HepG2 (cell line): Measurements from ENCODE around the gene ZBTB22. TPM values are rescaled to one million over a fixed set of nuclear protein-coding genes. Genes with fewer than 3 reads are reported as not detected.

ENCODE experiments used
- AHR ChIP-seq: IDR thresholded peaks from 2 replicates; pipeline ENCODE4 v1.6.1; 2018; ENCODE audit warnings: missing genetic modification reagents, missing compliant biosample characterization
- BATF2 ChIP-seq: sonication (generic); formaldehyde crosslinking; IDR thresholded peaks from 2 replicates; pipeline ENCODE4 v1.8.0; 2022; ENCODE audit warnings: mild to moderate bottlenecking, missing genetic modification reagents, moderate library complexity
- CENPX ChIP-seq: sonication (generic); formaldehyde crosslinking; IDR thresholded peaks from 2 replicates; pipeline ENCODE4 v1.9.0; 2021; ENCODE audit warnings: mild to moderate bottlenecking, missing genetic modification reagents, moderate library complexity
- ERF ChIP-seq: IDR thresholded peaks from 2 replicates; pipeline ENCODE4 v1.6.1; 2018; ENCODE audit warnings: missing biosample characterization, missing genetic modification reagents
- GFI1 ChIP-seq: sonication (generic); formaldehyde crosslinking; IDR thresholded peaks from 2 replicates; pipeline ENCODE4 v1.5.0; 2020; ENCODE audit warnings: missing genetic modification reagents, mild to moderate bottlenecking, borderline replicate concordance
- GTF2F1 ChIP-seq: fragments of 150-350 bp; IDR thresholded peaks from 2 replicates; pipeline ENCODE4 v1.6.1; 2014; ENCODE audit warnings: low read length
- HES4 ChIP-seq: sonication (generic); formaldehyde crosslinking; IDR thresholded peaks from 2 replicates; pipeline ENCODE4 v1.9.0; 2021; ENCODE audit warnings: mild to moderate bottlenecking, missing genetic modification reagents, borderline replicate concordance
- HNF4G ChIP-seq, 2 experiments: sonication (generic) in 1 of 2; formaldehyde crosslinking in 1 of 2; IDR thresholded peaks; 2 replicates each; pipeline versions ENCODE4 v1.4.0 to v1.6.1; 2011 to 2020; ENCODE audit warnings: borderline replicate concordance in 2 of 2, low read depth in 2 of 2, mild to moderate bottlenecking in 2 of 2, low read length in 1 of 2, missing genetic modification reagents in 1 of 2, moderate library complexity in 1 of 2
- IRF9 ChIP-seq: sonication (generic); formaldehyde crosslinking; IDR thresholded peaks from 2 replicates; pipeline ENCODE4 v1.8.0; 2022; ENCODE audit warnings: missing genetic modification reagents, mild to moderate bottlenecking, borderline replicate concordance
- MBNL3 ChIP-seq: fragments of 250-450 bp; sonication (Bioruptor Pico); conservative IDR thresholded peaks from 2 replicates; pipeline ENCODE4 v1.8.0; 2022; ENCODE audit warnings: mild to moderate bottlenecking, inconsistent platforms
- NFIB ChIP-seq: sonication (generic); formaldehyde crosslinking; IDR thresholded peaks from 2 replicates; pipeline ENCODE4 v1.9.0; 2021; ENCODE audit warnings: missing genetic modification reagents, mild to moderate bottlenecking, borderline replicate concordance
- NPAS2 ChIP-seq: sonication (generic); formaldehyde crosslinking; IDR thresholded peaks from 2 replicates; pipeline ENCODE4 v1.8.0; 2022; ENCODE audit warnings: mild to moderate bottlenecking, missing genetic modification reagents, borderline replicate concordance
- PRDM10 ChIP-seq: sonication (generic); formaldehyde crosslinking; IDR thresholded peaks from 2 replicates; pipeline ENCODE4 v1.4.0; 2020; ENCODE audit warnings: low read depth, missing genetic modification reagents
- RBAK ChIP-seq: sonication (generic); formaldehyde crosslinking; IDR thresholded peaks from 2 replicates; pipeline ENCODE4 v1.5.1; 2020; ENCODE audit warnings: mild to moderate bottlenecking, missing genetic modification reagents
- RORA ChIP-seq: sonication (generic); formaldehyde crosslinking; IDR thresholded peaks from 2 replicates; pipeline ENCODE4 v1.5.0; 2020; ENCODE audit warnings: mild to moderate bottlenecking, missing genetic modification reagents, moderate library complexity
- SMYD3 ChIP-seq: sonication (generic); formaldehyde crosslinking; IDR thresholded peaks from 2 replicates; pipeline ENCODE4 v1.8.1; 2023; ENCODE audit warnings: mild to moderate bottlenecking, missing genetic modification reagents
- SP4 ChIP-seq: sonication (generic); formaldehyde crosslinking; IDR thresholded peaks from 2 replicates; pipeline ENCODE4 v1.8.1; 2023; ENCODE audit warnings: mild to moderate bottlenecking, missing genetic modification reagents
- ZBTB25 ChIP-seq: IDR thresholded peaks from 2 replicates; pipeline ENCODE4 v1.6.1; 2018; ENCODE audit warnings: missing genetic modification reagents
- ZNF207 ChIP-seq: fragments of 450-650 bp; IDR thresholded peaks from 2 replicates; pipeline ENCODE4 v1.6.1; 2016; ENCODE audit warnings: antibody characterized with exemption, borderline replicate concordance
- ZNF256 ChIP-seq: sonication (generic); formaldehyde crosslinking; conservative IDR thresholded peaks from 2 replicates; pipeline ENCODE4 v1.4.0; 2020; ENCODE audit warnings: missing genetic modification reagents
- ZNF260 ChIP-seq: sonication (generic); formaldehyde crosslinking; IDR thresholded peaks from 2 replicates; pipeline ENCODE4 v1.4.0; 2020; ENCODE audit warnings: missing genetic modification reagents, low read depth, mild to moderate bottlenecking, borderline replicate concordance
- ZNF782 ChIP-seq: sonication (generic); formaldehyde crosslinking; IDR thresholded peaks from 2 replicates; pipeline ENCODE4 v1.4.0; 2020; ENCODE audit warnings: missing genetic modification reagents, mild to moderate bottlenecking, borderline replicate concordance
- ZSCAN29 ChIP-seq: sonication (generic); formaldehyde crosslinking; conservative IDR thresholded peaks from 2 replicates; pipeline ENCODE4 v1.4.0; 2020; ENCODE audit warnings: mild to moderate bottlenecking, missing genetic modification reagents
- polyA plus RNA-seq, 8 experiments: library from polyadenylated mRNA; depleted of rRNA in 3 of 8; stranded (reverse) in 7 of 8; unstranded in 1 of 8; fragments of >200 nt; fragmentation: Illumina TruSeq in 4 of 8; extraction: Trizol in 4 of 8; gene quantifications; 2 replicates each; pipeline versions ENCODE4 v1.2.1 to v1.2.3, GENCODE V29; 2011 to 2016; ENCODE audit warnings: low read depth in 4 of 8, missing spikeins in 1 of 8, mixed read lengths in 1 of 8; ENCODE audit not compliant: insufficient read depth in 1 of 8
- total RNA-seq, 5 experiments: library from RNA; depleted of rRNA; stranded (reverse); fragments of >200 nt; fragmentation: Illumina TruSeq; extraction: Trizol; gene quantifications; 2 replicates each; pipeline ENCODE4 v1.2.3, GENCODE V29; 2016; ENCODE audit warnings: low read depth in 1 of 5

Gene ZBTB22
- total and polyA plus RNA-seq, 2 of the 13 experiments (the other 11 are each of a cell fraction or from before 2014, with no cell fraction given): 8.0 to 10.6 TPM

- TF ChIP-seq ZBTB25 (CRISPR knock-in tag): peak; percentile 46
- no peak for TF ChIP-seq GFI1 (CRISPR knock-in tag)
- no peak for TF ChIP-seq MBNL3 (CRISPR knock-in tag)
- TF ChIP-seq AHR (CRISPR knock-in tag): 0 out of 2 replicates have a peak, but pooled peaks have one; percentile 18
- TF ChIP-seq ZNF256: no peak
- TF ChIP-seq ZNF782 (CRISPR knock-in tag): no peak
- no peak for TF ChIP-seq BATF2 (CRISPR knock-in tag)
- TF ChIP-seq ZSCAN29 (CRISPR knock-in tag): no peak
- TF ChIP-seq NFIB (CRISPR knock-in tag): no peak
- no peak for TF ChIP-seq GTF2F1
- no peak for TF ChIP-seq CENPX
- TF ChIP-seq ZNF207: no peak
- TF ChIP-seq HES4 (CRISPR knock-in tag): no peak
- no peak for TF ChIP-seq IRF9 (CRISPR knock-in tag)
- no peak for TF ChIP-seq ZNF260 (CRISPR knock-in tag)
- no peak for TF ChIP-seq RORA (CRISPR knock-in tag)
- TF ChIP-seq SP4 (CRISPR knock-in tag): peak; percentile 74
- no peak for TF ChIP-seq HNF4G (IDR thresholded peaks at IDR 0.05; ENCODE audit: borderline replicate concordance, low read depth, low read length)
- TF ChIP-seq HNF4G (CRISPR knock-in tag; IDR thresholded peaks at IDR 0.05; ENCODE audit: borderline replicate concordance, low read depth): 0 out of 2 replicates have a peak, but pooled peaks have one; percentile 16
- peak; percentile 54; the same call in 1 of the 2 replicates for TF ChIP-seq ERF (CRISPR knock-in tag)
- no peak for TF ChIP-seq NPAS2 (CRISPR knock-in tag)
- peak; percentile 89; the same call in 1 of the 2 replicates for TF ChIP-seq PRDM10 (CRISPR knock-in tag)
- TF ChIP-seq SMYD3 (CRISPR knock-in tag): no peak
- TF ChIP-seq RBAK (CRISPR knock-in tag): no peak
Observed at GRCh38 chr6:33317669-33318425, at the start of gene ZBTB22 (continued).
